Naive thymus-derived CD8-positive, alpha-beta T cell (primary cell): ENCODE results near the gene KRT9. TPM values are rescaled to one million over a fixed set of nuclear protein-coding genes. Genes with fewer than 3 reads are reported as not detected.

Source experiments
- ATAC-seq, 2 donors: fragments of 150-1000 bp; cut with Tn5 transposase in 1 of 2; sonication (Bioruptor Pico), chemical (Tn5 transposase) in 1 of 2; 1 replicate in 1 of 2; 2 replicates in 1 of 2; pipeline ENCODE4 v1.10.0; 2021; ENCODE audit warnings: mild to moderate bottlenecking in 2 of 2, moderate library complexity in 2 of 2
- POLR2A ChIA-PET: fragments of 350-600 bp; sonication (Branson Sonifier 250); formaldehyde crosslinking; loops from one replicate; lab custom pipeline; 2021; ENCODE audit warnings: antibody characterized with exemption; lab: Charles Lee
- DNase-seq, 10 donors: peaks; one replicate each; pipeline versions ENCODE4 v3.0.0 to v3.0.0-alpha.2; 2020 to 2022
- H3K27ac Mint-ChIP-seq, 10 donors: one replicate each; pipeline ENCODE4 v1.8.0; 2020 to 2022; ENCODE audit warnings: mild to moderate bottlenecking in 10 of 10, mixed read lengths in 10 of 10, moderate library complexity in 4 of 10, inconsistent platforms in 1 of 10
- H3K27me3 Mint-ChIP-seq, 5 donors: one replicate each; pipeline ENCODE4 v1.8.0; 2021 to 2022; ENCODE audit warnings: mixed read lengths in 5 of 5
- H3K36me3 Mint-ChIP-seq, 3 donors: one replicate each; pipeline ENCODE4 v1.8.0; 2020 to 2022; ENCODE audit warnings: mixed read lengths in 3 of 3, mild to moderate bottlenecking in 2 of 3, inconsistent platforms in 1 of 3
- H3K4me1 Mint-ChIP-seq, 4 donors: one replicate each; pipeline ENCODE4 v1.8.0; 2021 to 2022; ENCODE audit warnings: mixed read lengths in 4 of 4
- H3K4me3 Mint-ChIP-seq, 10 donors: one replicate each; pipeline ENCODE4 v1.8.0; 2020 to 2022; ENCODE audit warnings: mild to moderate bottlenecking in 10 of 10, mixed read lengths in 10 of 10, moderate library complexity in 6 of 10, inconsistent platforms in 1 of 10
- H3K9me3 Mint-ChIP-seq, 9 donors: one replicate each; pipeline ENCODE4 v1.8.0; 2020 to 2022; ENCODE audit warnings: mixed read lengths in 9 of 9, mild to moderate bottlenecking in 3 of 9, inconsistent platforms in 1 of 9, moderate library complexity in 1 of 9
- polyA plus RNA-seq, 3 donors: library from polyadenylated mRNA; unstranded; fragments of 300-500 nt; fragmentation: Illumina TruSeq; gene quantifications; one replicate each; pipeline ENCODE4 v1.2.3, GENCODE V29; 2021
- total RNA-seq, 8 experiments: library from RNA in 2 of 8; stranded (reverse) in 2 of 8; gene quantifications; one replicate each; pipeline ENCODE4 v1.2.3 and lab custom pipeline; 2021 to 2026

Gene KRT9
- total and polyA plus RNA-seq, 5 experiments from 2014 or later, result not detected

- ATAC-seq (peak; percentile 58 to 87), DNase-seq (peak in 3 of 10 donors; percentile 10 to 15 (median 13))
- Mint-ChIP-seq H3K4me3 (peak overlapping the region in 9 of 10 donors; percentile 36 to 77 (median 61)), H3K9me3 (peaks cover 0 to 3% (median 0%) of the 10 kb centered on the region in 9 donors), H3K4me1 (peaks cover 4 to 27% (median 19%) of the 10 kb centered on the region in 4 donors), H3K36me3 (peaks cover 0 to 1% (median 0%) of the 10 kb centered on the region in 3 donors), H3K27me3 (peaks cover 30 to 62% (median 40%) of the 10 kb centered on the region in 5 donors), H3K27ac (no peak overlapping the region)
- POLR2A ChIA-PET, result interaction anchor here (0.6 to 0.7 kb wide), 2 partner anchors 25 to 999 kb away, joined by 3 read pairs; no protein-coding TSS in a partner anchor
These were observed 44.5 kb downstream of the KRT9 start for GRCh38 chr17:41527063-41528023.

GRCh38 chr17:41524261-41524660 lies 47.6 kb downstream of the KRT9 start:
- ATAC-seq, result no peak
- H3K36me3 Mint-ChIP-seq, result no peaks in the 10 kb centered on the region
- no peak overlapping the region for H3K27ac Mint-ChIP-seq
- peaks cover 4 to 22% (median 16%) of the 10 kb centered on the region in 4 donors for H3K4me1 Mint-ChIP-seq
- no peak overlapping the region for H3K4me3 Mint-ChIP-seq
- H3K27me3 Mint-ChIP-seq, result peaks cover 19 to 38% (median 21%) of the 10 kb centered on the region in 5 donors
- POLR2A ChIA-PET, result no interaction called here
- H3K9me3 Mint-ChIP-seq, result peaks cover 0 to 3% (median 0%) of the 10 kb centered on the region in 9 donors
- DNase-seq, result no peak

- H3K27me3 Mint-ChIP-seq, result peaks cover 14 to 33% (median 16%) of the 10 kb centered on the region in 5 donors
- POLR2A ChIA-PET, result no interaction called here
- H3K4me1 Mint-ChIP-seq, result peaks cover 4 to 18% (median 12%) of the 10 kb centered on the region in 4 donors
- no peak for DNase-seq
- no peaks in the 10 kb centered on the region for H3K36me3 Mint-ChIP-seq
- H3K9me3 Mint-ChIP-seq, result peaks cover 0 to under 1% (median 0%) of the 10 kb centered on the region in 9 donors
- peak overlapping the region in 1 of 10 donors; percentile 30 for H3K27ac Mint-ChIP-seq
- ATAC-seq, result no peak
- no peak overlapping the region for H3K4me3 Mint-ChIP-seq
These were observed 48.1 kb downstream of the KRT9 start for GRCh38 chr17:41523787-41524186.

- no peaks in the 10 kb centered on the region for H3K36me3 Mint-ChIP-seq
- no peak for DNase-seq
- POLR2A ChIA-PET, result no interaction called here
- no peak for ATAC-seq
- H3K27ac Mint-ChIP-seq, result no peak overlapping the region
- no peak overlapping the region for H3K4me3 Mint-ChIP-seq
- H3K27me3 Mint-ChIP-seq, result peaks cover 9 to 27% (median 13%) of the 10 kb centered on the region in 5 donors
- peaks cover 2 to 12% (median 7%) of the 10 kb centered on the region in 4 donors for H3K4me1 Mint-ChIP-seq
- no peaks in the 10 kb centered on the region for H3K9me3 Mint-ChIP-seq
These were observed 48.6 kb downstream of the KRT9 start for GRCh38 chr17:41523225-41523593.

- DNase-seq (no peak), ATAC-seq (no peak)
- no peaks in the 10 kb centered on the region for H3K9me3 Mint-ChIP-seq
- POLR2A ChIA-PET, result no interaction called here
- no peaks in the 10 kb centered on the region for H3K36me3 Mint-ChIP-seq
- H3K27me3 Mint-ChIP-seq, result peaks cover 8 to 22% (median 10%) of the 10 kb centered on the region in 5 donors
- H3K4me1 Mint-ChIP-seq, result peaks cover 2 to 7% (median 5%) of the 10 kb centered on the region in 4 donors
- H3K4me3 Mint-ChIP-seq, result no peak overlapping the region
- no peak overlapping the region for H3K27ac Mint-ChIP-seq
These were observed 49.3 kb downstream of the KRT9 start for GRCh38 chr17:41522301-41523224.

GRCh38 chr17:41521574-41522261 lies 50.1 kb downstream of the KRT9 start:
- Mint-ChIP-seq H3K27ac (no peak overlapping the region), H3K27me3 (peaks cover 0 to 14% (median 2%) of the 10 kb centered on the region in 5 donors), H3K9me3 (no peaks in the 10 kb centered on the region), H3K36me3 (no peaks in the 10 kb centered on the region), H3K4me1 (no peaks in the 10 kb centered on the region), H3K4me3 (no peak overlapping the region)
- POLR2A ChIA-PET, result no interaction called here
- no peak for ATAC-seq
- DNase-seq, result no peak

GRCh38 chr17:41520821-41521521 lies 50.9 kb downstream of the KRT9 start:
- H3K27ac Mint-ChIP-seq, result no peak overlapping the region
- no peak overlapping the region for H3K4me3 Mint-ChIP-seq
- H3K9me3 Mint-ChIP-seq, result no peaks in the 10 kb centered on the region
- no peaks in the 10 kb centered on the region for H3K4me1 Mint-ChIP-seq
- DNase-seq (no peak), ATAC-seq (no peak)
- peaks cover 0 to 10% (median 2%) of the 10 kb centered on the region in 5 donors for H3K27me3 Mint-ChIP-seq
- POLR2A ChIA-PET, result no interaction called here
- no peaks in the 10 kb centered on the region for H3K36me3 Mint-ChIP-seq

GRCh38 chr17:41519501-41520224 lies 52.2 kb downstream of the KRT9 start:
- H3K27me3 Mint-ChIP-seq, result peaks cover 0 to 7% (median 1%) of the 10 kb centered on the region in 5 donors
- no peaks in the 10 kb centered on the region for H3K4me1 Mint-ChIP-seq
- H3K36me3 Mint-ChIP-seq, result no peaks in the 10 kb centered on the region
- ATAC-seq, result no peak
- H3K9me3 Mint-ChIP-seq, result no peaks in the 10 kb centered on the region
- DNase-seq, result no peak
- no peak overlapping the region for H3K4me3 Mint-ChIP-seq
- POLR2A ChIA-PET, result no interaction called here
- no peak overlapping the region for H3K27ac Mint-ChIP-seq

- Mint-ChIP-seq H3K4me1 (no peaks in the 10 kb centered on the region), H3K9me3 (no peaks in the 10 kb centered on the region), H3K36me3 (no peaks in the 10 kb centered on the region), H3K27ac (peak within 1 kb of the TSS in 2 of 10 donors; percentile 28 to 63), H3K4me3 (no peak within 1 kb of the TSS), H3K27me3 (peaks cover 0 to 4% (median 1%) of the 10 kb centered on the region in 5 donors)
- POLR2A ChIA-PET, result no interaction called here
- DNase-seq (no peak), ATAC-seq (no peak)
These were observed 52.9 kb downstream of the KRT9 start, which contains the start of gene KRT15 for GRCh38 chr17:41518789-41519449. Gene KRT15, minus strand, starts transcription at chr17:41518890. Its CDS starts 63 bp downstream, at chr17:41518827.

- peaks cover 0 to 4% (median 1%) of the 10 kb centered on the region in 5 donors for H3K27me3 Mint-ChIP-seq
- ATAC-seq, result no peak
- H3K4me1 Mint-ChIP-seq, result no peaks in the 10 kb centered on the region
- H3K9me3 Mint-ChIP-seq, result no peaks in the 10 kb centered on the region
- no peak overlapping the region for H3K27ac Mint-ChIP-seq
- DNase-seq, result no peak
- H3K4me3 Mint-ChIP-seq, result no peak overlapping the region
- POLR2A ChIA-PET, result no interaction called here
- no peaks in the 10 kb centered on the region for H3K36me3 Mint-ChIP-seq
These were observed 53.8 kb downstream of the KRT9 start for GRCh38 chr17:41518031-41518430.
